Hepatocyte (in vitro differentiated cells): Measurements from ENCODE around the gene MPZL1.

ENCODE experiments used
- CTCF ChIP-seq: fragments of 200-600 bp; sonication (generic); IDR thresholded peaks from 2 replicates; pipeline ENCODE4 v1.5.1; 2016; ENCODE audit warnings: antibody characterized with exemption, mild to moderate bottlenecking; ENCODE audit not compliant: poor library complexity
- EZH2phosphoT487 ChIP-seq: fragments of 200-600 bp; sonication (generic); IDR thresholded peaks from one replicate; pipeline ENCODE4 v1.6.1; 2018; ENCODE audit warnings: antibody characterized with exemption, mild to moderate bottlenecking, low read depth, moderate library complexity; ENCODE audit not compliant: unreplicated experiment, severe bottlenecking

- TF ChIP-seq CTCF (no peak), EZH2phosphoT487 (no peak)
Measured at GRCh38 chr1:167710836-167711235, 10.9 kb upstream of the MPZL1 start.
